ENCODE data around the gene ASPSCR1. TPM values are rescaled to one million over a fixed set of nuclear protein-coding genes. Genes with fewer than 3 reads are reported as not detected.
A peak's percentile ranks its signal among the peaks of the same experiment; 100 is the strongest.

ASPSCR1 gene
- total and polyA plus RNA-seq, 2 of the 13 experiments (the other 11 are each of a cell fraction or from before 2014, with no cell fraction given), result 274 to 314 TPM

- TF ChIP-seq, protein P1, sequence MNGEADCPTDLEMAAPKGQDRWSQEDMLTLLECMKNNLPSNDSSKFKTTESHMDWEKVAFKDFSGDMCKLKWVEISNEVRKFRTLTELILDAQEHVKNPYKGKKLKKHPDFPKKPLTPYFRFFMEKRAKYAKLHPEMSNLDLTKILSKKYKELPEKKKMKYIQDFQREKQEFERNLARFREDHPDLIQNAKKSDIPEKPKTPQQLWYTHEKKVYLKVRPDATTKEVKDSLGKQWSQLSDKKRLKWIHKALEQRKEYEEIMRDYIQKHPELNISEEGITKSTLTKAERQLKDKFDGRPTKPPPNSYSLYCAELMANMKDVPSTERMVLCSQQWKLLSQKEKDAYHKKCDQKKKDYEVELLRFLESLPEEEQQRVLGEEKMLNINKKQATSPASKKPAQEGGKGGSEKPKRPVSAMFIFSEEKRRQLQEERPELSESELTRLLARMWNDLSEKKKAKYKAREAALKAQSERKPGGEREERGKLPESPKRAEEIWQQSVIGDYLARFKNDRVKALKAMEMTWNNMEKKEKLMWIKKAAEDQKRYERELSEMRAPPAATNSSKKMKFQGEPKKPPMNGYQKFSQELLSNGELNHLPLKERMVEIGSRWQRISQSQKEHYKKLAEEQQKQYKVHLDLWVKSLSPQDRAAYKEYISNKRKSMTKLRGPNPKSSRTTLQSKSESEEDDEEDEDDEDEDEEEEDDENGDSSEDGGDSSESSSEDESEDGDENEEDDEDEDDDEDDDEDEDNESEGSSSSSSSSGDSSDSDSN (CRISPR knock-in tag; IDR thresholded peaks at IDR 0.05), result no peak
- TF ChIP-seq AHDC1 (CRISPR knock-in tag; IDR thresholded peaks at IDR 0.05; ENCODE audit: borderline replicate concordance) (no peak), ARID3A (IDR thresholded peaks at IDR 0.05; ENCODE audit: low read depth, low read length) (no peak), MBD4 (IDR thresholded peaks at IDR 0.05; ENCODE audit: borderline replicate concordance, low read length) (no peak), ZNF431 (CRISPR knock-in tag; IDR thresholded peaks at IDR 0.05; ENCODE audit: borderline replicate concordance, low read depth) (no peak), ZNF333 (CRISPR knock-in tag; IDR thresholded peaks at IDR 0.05; ENCODE audit: borderline replicate concordance) (peak; percentile 61; the same call in 1 of the 2 replicates), SP140L (CRISPR knock-in tag; IDR thresholded peaks at IDR 0.05; ENCODE audit: borderline replicate concordance) (no peak), MXI1 (IDR thresholded peaks at IDR 0.05; ENCODE audit: borderline replicate concordance, low read depth, low read length) (no peak), HMGXB3 (CRISPR knock-in tag; IDR thresholded peaks at IDR 0.05; ENCODE audit: borderline replicate concordance) (no peak)
- TF ChIP-seq, protein P2, sequence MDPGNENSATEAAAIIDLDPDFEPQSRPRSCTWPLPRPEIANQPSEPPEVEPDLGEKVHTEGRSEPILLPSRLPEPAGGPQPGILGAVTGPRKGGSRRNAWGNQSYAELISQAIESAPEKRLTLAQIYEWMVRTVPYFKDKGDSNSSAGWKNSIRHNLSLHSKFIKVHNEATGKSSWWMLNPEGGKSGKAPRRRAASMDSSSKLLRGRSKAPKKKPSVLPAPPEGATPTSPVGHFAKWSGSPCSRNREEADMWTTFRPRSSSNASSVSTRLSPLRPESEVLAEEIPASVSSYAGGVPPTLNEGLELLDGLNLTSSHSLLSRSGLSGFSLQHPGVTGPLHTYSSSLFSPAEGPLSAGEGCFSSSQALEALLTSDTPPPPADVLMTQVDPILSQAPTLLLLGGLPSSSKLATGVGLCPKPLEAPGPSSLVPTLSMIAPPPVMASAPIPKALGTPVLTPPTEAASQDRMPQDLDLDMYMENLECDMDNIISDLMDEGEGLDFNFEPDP (CRISPR knock-in tag; conservative IDR thresholded peaks at IDR 0.05), result no peak
- TF ChIP-seq, protein P3, sequence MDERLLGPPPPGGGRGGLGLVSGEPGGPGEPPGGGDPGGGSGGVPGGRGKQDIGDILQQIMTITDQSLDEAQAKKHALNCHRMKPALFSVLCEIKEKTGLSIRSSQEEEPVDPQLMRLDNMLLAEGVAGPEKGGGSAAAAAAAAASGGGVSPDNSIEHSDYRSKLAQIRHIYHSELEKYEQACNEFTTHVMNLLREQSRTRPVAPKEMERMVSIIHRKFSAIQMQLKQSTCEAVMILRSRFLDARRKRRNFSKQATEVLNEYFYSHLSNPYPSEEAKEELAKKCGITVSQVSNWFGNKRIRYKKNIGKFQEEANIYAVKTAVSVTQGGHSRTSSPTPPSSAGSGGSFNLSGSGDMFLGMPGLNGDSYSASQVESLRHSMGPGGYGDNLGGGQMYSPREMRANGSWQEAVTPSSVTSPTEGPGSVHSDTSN (CRISPR knock-in tag; IDR thresholded peaks at IDR 0.05), result no peak
Measured at GRCh38 chr17:81996232-81996756, 18.9 kb downstream of the ASPSCR1 start (continued).
